Measurements from ENCODE around the gene THADA. TPM values are rescaled to one million over a fixed set of nuclear protein-coding genes. Genes with fewer than 3 reads are reported as not detected.

THADA gene
- total RNA-seq, 1 donor from 2014 or later: 28.3 TPM

DNA sequence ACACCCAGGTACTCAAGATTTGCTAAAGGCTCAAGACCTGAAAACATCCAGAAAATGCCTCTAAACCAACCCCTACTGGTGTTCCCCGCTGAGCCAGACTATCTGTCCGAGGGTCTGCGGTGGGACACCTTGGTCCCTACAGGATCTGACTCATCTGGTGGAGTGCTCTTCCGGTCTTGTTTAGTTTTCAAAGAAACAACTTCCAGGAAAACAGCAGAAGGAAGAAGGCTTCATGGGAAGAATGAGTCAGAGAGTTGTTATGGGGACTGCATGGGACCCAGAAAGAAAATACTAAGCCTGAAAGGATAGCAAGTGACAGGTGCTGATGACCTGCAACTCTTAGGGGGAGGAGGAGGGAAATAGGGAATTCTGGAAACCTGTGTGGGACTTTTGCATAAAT is 410.7 kb downstream of the THADA start:
- no peak overlapping the region for H3K4me3 Mint-ChIP-seq (ENCODE audit: unreplicated experiment)
- no peak for DNase-seq (ENCODE audit: extremely low spot score, unreplicated experiment)
- no peaks in the 10 kb centered on the region for H3K27me3 Mint-ChIP-seq (ENCODE audit: unreplicated experiment)
- TF ChIP-seq CTCF (IDR thresholded peaks at IDR 0.05): no peak
- H3K27ac Mint-ChIP-seq (ENCODE audit: unreplicated experiment): no peak overlapping the region
- H3K4me1 Mint-ChIP-seq (ENCODE audit: unreplicated experiment): peaks cover 8% of the 10 kb centered on the region
- H3K9me3 Mint-ChIP-seq (ENCODE audit: unreplicated experiment): no peaks in the 10 kb centered on the region
- H3K36me3 Mint-ChIP-seq (ENCODE audit: unreplicated experiment): no peaks in the 10 kb centered on the region

DNA sequence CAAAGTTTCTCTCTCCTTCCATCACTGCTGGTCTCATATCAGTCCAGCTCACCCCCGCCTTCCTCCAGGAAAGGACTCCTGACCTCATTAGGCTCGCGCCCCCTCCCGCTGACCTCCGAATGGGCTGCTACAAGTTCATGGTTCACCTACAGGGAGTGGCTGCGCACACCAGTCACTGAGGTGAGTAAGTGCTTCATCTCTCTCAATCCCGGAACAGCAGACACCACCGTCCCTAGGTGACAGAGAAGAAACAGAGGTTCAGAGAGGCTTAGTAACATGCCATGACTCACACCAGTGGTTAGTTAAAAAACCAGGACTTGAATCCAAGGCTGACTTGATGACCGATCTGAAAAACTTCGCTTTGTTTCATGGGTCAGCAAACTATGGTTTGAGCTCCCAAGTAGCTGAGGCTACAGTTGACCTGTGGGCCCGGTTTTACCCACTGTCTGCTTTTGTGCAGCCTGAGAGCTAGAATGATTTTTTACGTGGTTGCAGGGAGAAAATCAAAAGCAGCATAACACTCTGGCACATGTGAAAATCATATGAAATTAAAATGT is 411.4 kb downstream of the THADA start:
- H3K27ac Mint-ChIP-seq (ENCODE audit: unreplicated experiment): no peak overlapping the region
- TF ChIP-seq CTCF (IDR thresholded peaks at IDR 0.05): no peak

GRCh38 chr2:43183743-43184142 is 412.1 kb downstream of the THADA start:
- no peaks in the 10 kb centered on the region for H3K36me3 Mint-ChIP-seq (ENCODE audit: unreplicated experiment)
- H3K9me3 Mint-ChIP-seq (ENCODE audit: unreplicated experiment): no peaks in the 10 kb centered on the region
- TF ChIP-seq CTCF (IDR thresholded peaks at IDR 0.05): no peak
- H3K4me1 Mint-ChIP-seq (ENCODE audit: unreplicated experiment): peaks cover 18% of the 10 kb centered on the region
- H3K4me3 Mint-ChIP-seq (ENCODE audit: unreplicated experiment): no peak overlapping the region
- no peaks in the 10 kb centered on the region for H3K27me3 Mint-ChIP-seq (ENCODE audit: unreplicated experiment)
- no peak overlapping the region for H3K27ac Mint-ChIP-seq (ENCODE audit: unreplicated experiment)
- DNase-seq (ENCODE audit: extremely low spot score, unreplicated experiment): no peak

More for the DNA sequence above, 411.4 kb downstream of the THADA start:
- peaks cover 11% of the 10 kb centered on the region for H3K4me1 Mint-ChIP-seq (ENCODE audit: unreplicated experiment)
- H3K27me3 Mint-ChIP-seq (ENCODE audit: unreplicated experiment): no peaks in the 10 kb centered on the region
- DNase-seq (ENCODE audit: extremely low spot score, unreplicated experiment): no peak
- H3K9me3 Mint-ChIP-seq (ENCODE audit: unreplicated experiment): no peaks in the 10 kb centered on the region
- no peak overlapping the region for H3K4me3 Mint-ChIP-seq (ENCODE audit: unreplicated experiment)
- no peaks in the 10 kb centered on the region for H3K36me3 Mint-ChIP-seq (ENCODE audit: unreplicated experiment)

GRCh38 chr2:43180897-43181296 is 414.9 kb downstream of the THADA start:
- TF ChIP-seq CTCF (IDR thresholded peaks at IDR 0.05): no peak
- peaks cover 33% of the 10 kb centered on the region for H3K4me1 Mint-ChIP-seq (ENCODE audit: unreplicated experiment)
- H3K9me3 Mint-ChIP-seq (ENCODE audit: unreplicated experiment): no peaks in the 10 kb centered on the region
- no peak overlapping the region for H3K4me3 Mint-ChIP-seq (ENCODE audit: unreplicated experiment)
- no peaks in the 10 kb centered on the region for H3K36me3 Mint-ChIP-seq (ENCODE audit: unreplicated experiment)
- peak overlapping the region; percentile 20 for H3K27ac Mint-ChIP-seq (ENCODE audit: unreplicated experiment)
- no peaks in the 10 kb centered on the region for H3K27me3 Mint-ChIP-seq (ENCODE audit: unreplicated experiment)
- DNase-seq (ENCODE audit: extremely low spot score, unreplicated experiment): no peak

Other genes starting within 250 kb of the THADA start
- 17.4 and 19.6 TPM in 2 replicates for gene PLEKHH2, start 41.2 kb upstream of the THADA start, total RNA-seq
- gene C1GALT1C1L, start 80.4 kb upstream of the THADA start, total RNA-seq: not detected in 2 replicates
- 16.7 and 18.4 TPM in 2 replicates for gene DYNC2LI1, start 178.0 kb upstream of the THADA start, total RNA-seq
- not detected in 2 replicates for gene ABCG5, start 242.8 kb upstream of the THADA start, total RNA-seq
- gene ABCG8, start 242.9 kb upstream of the THADA start, total RNA-seq: not detected in 2 replicates

Measured in osteocyte (in vitro differentiated cells).